ENCODE data around the gene CSTF1. TPM values are rescaled to one million over a fixed set of nuclear protein-coding genes. Genes with fewer than 3 reads are reported as not detected.

CSTF1 gene
- polyA plus RNA-seq, 1 of the 3 experiments (the other 2 are of a cell fraction) = 23.4 TPM

DNA sequence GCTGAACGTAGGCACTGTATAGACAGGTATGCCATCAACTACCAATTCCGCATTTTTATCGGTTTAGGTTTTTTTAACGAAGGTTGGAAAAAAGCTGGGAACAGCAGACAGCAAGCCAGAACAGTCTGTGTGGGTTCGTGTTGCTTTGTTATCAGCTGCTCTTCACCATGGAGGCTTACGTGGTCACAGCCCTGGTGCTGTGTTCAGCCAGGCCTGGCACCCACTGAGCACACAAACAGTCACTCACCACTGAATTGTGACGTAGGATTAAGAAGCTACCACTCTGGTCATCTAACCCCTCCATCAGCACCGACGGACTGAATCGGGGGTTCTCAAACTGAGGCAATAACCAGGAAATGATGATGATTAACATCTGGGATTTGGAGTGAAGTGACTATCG is 20.5 kb upstream of the CSTF1 start:
- peaks cover 22 to 46% of the 10 kb centered on the region in 2 experiments for H3K36me3 ChIP-seq (replicated peaks in 1 of 2; ENCODE audit: control insufficient read depth in 1 of 2, insufficient read depth in 2 of 2, low read length in 1 of 2)
- no peak for TF ChIP-seq FOXJ3 (CRISPR knock-in tag; IDR thresholded peaks at IDR 0.05)
- TF ChIP-seq FOSL2 (IDR thresholded peaks at IDR 0.05; ENCODE audit: borderline replicate concordance, low read depth) = no peak
- no peak for TF ChIP-seq ELF1 (IDR thresholded peaks at IDR 0.05)
- no peak for TF ChIP-seq EP300 (IDR thresholded peaks at IDR 0.05; ENCODE audit: borderline replicate concordance in 1 of 2, low read depth in 1 of 2, low read length in 1 of 2)
- no peak for TF ChIP-seq EZH2phosphoT487 (IDR thresholded peaks at IDR 0.05; ENCODE audit: borderline replicate concordance, low read depth)
- TF ChIP-seq FOXM1 (IDR thresholded peaks at IDR 0.05; ENCODE audit: low read depth) = no peak
- TF ChIP-seq, protein P1, sequence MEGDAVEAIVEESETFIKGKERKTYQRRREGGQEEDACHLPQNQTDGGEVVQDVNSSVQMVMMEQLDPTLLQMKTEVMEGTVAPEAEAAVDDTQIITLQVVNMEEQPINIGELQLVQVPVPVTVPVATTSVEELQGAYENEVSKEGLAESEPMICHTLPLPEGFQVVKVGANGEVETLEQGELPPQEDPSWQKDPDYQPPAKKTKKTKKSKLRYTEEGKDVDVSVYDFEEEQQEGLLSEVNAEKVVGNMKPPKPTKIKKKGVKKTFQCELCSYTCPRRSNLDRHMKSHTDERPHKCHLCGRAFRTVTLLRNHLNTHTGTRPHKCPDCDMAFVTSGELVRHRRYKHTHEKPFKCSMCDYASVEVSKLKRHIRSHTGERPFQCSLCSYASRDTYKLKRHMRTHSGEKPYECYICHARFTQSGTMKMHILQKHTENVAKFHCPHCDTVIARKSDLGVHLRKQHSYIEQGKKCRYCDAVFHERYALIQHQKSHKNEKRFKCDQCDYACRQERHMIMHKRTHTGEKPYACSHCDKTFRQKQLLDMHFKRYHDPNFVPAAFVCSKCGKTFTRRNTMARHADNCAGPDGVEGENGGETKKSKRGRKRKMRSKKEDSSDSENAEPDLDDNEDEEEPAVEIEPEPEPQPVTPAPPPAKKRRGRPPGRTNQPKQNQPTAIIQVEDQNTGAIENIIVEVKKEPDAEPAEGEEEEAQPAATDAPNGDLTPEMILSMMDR (IDR thresholded peaks at IDR 0.05) = no peak
- TF ChIP-seq SIN3A (IDR thresholded peaks at IDR 0.05; ENCODE audit: borderline replicate concordance, low read depth, low read length) = no peak
- no peak for TF ChIP-seq CHD2 (IDR thresholded peaks at IDR 0.05; ENCODE audit: low read length, partially characterized antibody)
- no peak for TF ChIP-seq TAF1 (IDR thresholded peaks at IDR 0.05; ENCODE audit: borderline replicate concordance, low read depth, low read length)
- TF ChIP-seq RXRA (IDR thresholded peaks at IDR 0.05; ENCODE audit: borderline replicate concordance, low read depth) = no peak
- TF ChIP-seq, protein P2, sequence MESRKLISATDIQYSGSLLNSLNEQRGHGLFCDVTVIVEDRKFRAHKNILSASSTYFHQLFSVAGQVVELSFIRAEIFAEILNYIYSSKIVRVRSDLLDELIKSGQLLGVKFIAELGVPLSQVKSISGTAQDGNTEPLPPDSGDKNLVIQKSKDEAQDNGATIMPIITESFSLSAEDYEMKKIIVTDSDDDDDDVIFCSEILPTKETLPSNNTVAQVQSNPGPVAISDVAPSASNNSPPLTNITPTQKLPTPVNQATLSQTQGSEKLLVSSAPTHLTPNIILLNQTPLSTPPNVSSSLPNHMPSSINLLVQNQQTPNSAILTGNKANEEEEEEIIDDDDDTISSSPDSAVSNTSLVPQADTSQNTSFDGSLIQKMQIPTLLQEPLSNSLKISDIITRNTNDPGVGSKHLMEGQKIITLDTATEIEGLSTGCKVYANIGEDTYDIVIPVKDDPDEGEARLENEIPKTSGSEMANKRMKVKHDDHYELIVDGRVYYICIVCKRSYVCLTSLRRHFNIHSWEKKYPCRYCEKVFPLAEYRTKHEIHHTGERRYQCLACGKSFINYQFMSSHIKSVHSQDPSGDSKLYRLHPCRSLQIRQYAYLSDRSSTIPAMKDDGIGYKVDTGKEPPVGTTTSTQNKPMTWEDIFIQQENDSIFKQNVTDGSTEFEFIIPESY (IDR thresholded peaks at IDR 0.05; ENCODE audit: borderline replicate concordance, low read depth) = no peak
- no peak for TF ChIP-seq RAD21 (IDR thresholded peaks at IDR 0.05; ENCODE audit: low read length)

DNA sequence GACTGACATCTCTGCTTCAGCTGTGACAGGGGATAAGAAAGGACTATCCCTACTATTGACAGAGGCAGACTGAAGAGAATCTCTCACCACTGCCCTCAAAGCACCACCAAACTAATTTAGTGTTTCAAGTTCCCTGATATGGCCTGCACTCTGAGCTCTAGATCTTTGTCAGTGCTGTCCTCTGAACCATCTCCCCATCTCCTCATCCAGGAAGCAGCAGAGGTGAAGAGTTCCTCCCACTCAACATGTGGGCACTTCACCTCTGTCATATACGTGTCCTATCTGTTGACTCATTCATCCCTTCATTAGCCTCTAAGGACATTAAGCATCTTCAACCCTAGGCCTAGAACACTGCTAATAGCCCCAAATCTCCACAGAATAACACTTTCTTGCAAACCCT is 19.6 kb upstream of the CSTF1 start:
- no peak overlapping the region for H2AFZ ChIP-seq (ENCODE audit: low read depth)
- DNase-seq = no peak
- no peak overlapping the region for H3K27ac ChIP-seq (ENCODE audit: low read depth in 2 of 2, low read length in 1 of 2)
- WGBS (ENCODE audit: low lambda C conversion rate) = 63% methylated on average over 1 of the region's 1 CpG
- ChIA-PET CTCF (interaction anchor here (1.4 to 1.7 kb wide), 2 partner anchors 29 to 125 kb away, joined by 3 to 4 read pairs; partner anchors contain the start of gene MC3R), POLR2A (no interaction called here)
- peaks cover 21 to 41% of the 10 kb centered on the region in 2 experiments for H3K36me3 ChIP-seq (replicated peaks in 1 of 2; ENCODE audit: control insufficient read depth in 1 of 2, insufficient read depth in 2 of 2, low read length in 1 of 2)
- no peaks in the 10 kb centered on the region for H3K9me3 ChIP-seq
- H3F3A ChIP-seq (replicated peaks; ENCODE audit: insufficient read depth) = peaks cover 10% of the 10 kb centered on the region
- H3K79me2 ChIP-seq (ENCODE audit: insufficient read depth) = peaks cover 61% of the 10 kb centered on the region
- peaks cover 4% of the 10 kb centered on the region; the same call in 1 of the 2 replicates for H4K20me1 ChIP-seq (ENCODE audit: insufficient read depth)
- H3K9me2 ChIP-seq = no peaks in the 10 kb centered on the region
- no peak overlapping the region for H3K9ac ChIP-seq
- no peaks in the 10 kb centered on the region for H3K27me3 ChIP-seq (ENCODE audit: insufficient read depth)
- H3K4me3 ChIP-seq (ENCODE audit: low read depth in 2 of 2, low read length in 1 of 2) = no peak overlapping the region
- H3K4me2 ChIP-seq = no peak overlapping the region
- peaks cover 2 to 4% of the 10 kb centered on the region in 2 experiments; a peak in 2 of 4 replicates for H3K4me1 ChIP-seq (ENCODE audit: control insufficient read depth in 1 of 2, insufficient read depth in 2 of 2, low read depth in 1 of 2, low read length in 1 of 2)
- TF ChIP-seq NFIC (IDR thresholded peaks at IDR 0.05; ENCODE audit: borderline replicate concordance) (no peak), RCOR1 (IDR thresholded peaks at IDR 0.05; ENCODE audit: low read length) (no peak), JUND (IDR thresholded peaks at IDR 0.05) (no peak), TEAD4 (IDR thresholded peaks at IDR 0.05; ENCODE audit: borderline replicate concordance, insufficient read depth) (no peak), RFX5 (IDR thresholded peaks at IDR 0.05; ENCODE audit: low read length) (no peak), MXI1 (IDR thresholded peaks at IDR 0.05; ENCODE audit: low read depth, low read length) (no peak)
- TF ChIP-seq, protein P3, sequence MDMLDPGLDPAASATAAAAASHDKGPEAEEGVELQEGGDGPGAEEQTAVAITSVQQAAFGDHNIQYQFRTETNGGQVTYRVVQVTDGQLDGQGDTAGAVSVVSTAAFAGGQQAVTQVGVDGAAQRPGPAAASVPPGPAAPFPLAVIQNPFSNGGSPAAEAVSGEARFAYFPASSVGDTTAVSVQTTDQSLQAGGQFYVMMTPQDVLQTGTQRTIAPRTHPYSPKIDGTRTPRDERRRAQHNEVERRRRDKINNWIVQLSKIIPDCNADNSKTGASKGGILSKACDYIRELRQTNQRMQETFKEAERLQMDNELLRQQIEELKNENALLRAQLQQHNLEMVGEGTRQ (IDR thresholded peaks at IDR 0.05; ENCODE audit: borderline replicate concordance, low read depth, low read length) = no peak

More for the DNA sequence above, 20.5 kb upstream of the CSTF1 start:
- CTCF ChIA-PET = interaction anchor here (1.4 to 1.7 kb wide), 2 partner anchors 28 to 124 kb away, joined by 3 to 4 read pairs; partner anchors contain the start of gene MC3R
- Histone ChIP-seq H3K9me2 (no peaks in the 10 kb centered on the region), H3K27ac (ENCODE audit: low read depth in 2 of 2, low read length in 1 of 2) (no peak overlapping the region), H3K79me2 (ENCODE audit: insufficient read depth) (peaks cover 52% of the 10 kb centered on the region), H3K27me3 (ENCODE audit: insufficient read depth) (no peaks in the 10 kb centered on the region), H3K4me2 (no peak overlapping the region), H3K4me1 (ENCODE audit: control insufficient read depth in 1 of 2, insufficient read depth in 2 of 2, low read depth in 1 of 2, low read length in 1 of 2) (peaks cover 2 to 4% of the 10 kb centered on the region in 2 experiments; a peak in 2 of 4 replicates), H3F3A (replicated peaks; ENCODE audit: insufficient read depth) (peaks cover 15% of the 10 kb centered on the region), H3K9ac (no peak overlapping the region), H4K20me1 (ENCODE audit: insufficient read depth) (peaks cover 4% of the 10 kb centered on the region; the same call in 1 of the 2 replicates), H2AFZ (ENCODE audit: low read depth) (no peak overlapping the region), H3K9me3 (no peaks in the 10 kb centered on the region), H3K4me3 (ENCODE audit: low read depth in 2 of 2, low read length in 1 of 2) (no peak overlapping the region)
- DNase-seq = no peak
- WGBS (ENCODE audit: low lambda C conversion rate) = 96% methylated on average over 11 of the region's 11 CpGs
- POLR2A ChIA-PET = no interaction called here
